Ectodermal cell (in vitro differentiated cells): Measurements from ENCODE around the gene RIGI. TPM values are rescaled to one million over a fixed set of nuclear protein-coding genes. Genes with fewer than 3 reads are reported as not detected.
A peak's percentile ranks its signal among the peaks of the same experiment; 100 is the strongest.

Source experiments
- H3K27ac ChIP-seq: 2 replicates; pipeline ENCODE4 v1.7.0; 2013; ENCODE audit warnings: mild to moderate bottlenecking, low read depth, low read length; ENCODE audit not compliant: insufficient read depth, poor library complexity, severe bottlenecking
- H3K27me3 ChIP-seq: 2 replicates; pipeline ENCODE4 v1.7.0; 2013; ENCODE audit warnings: mild to moderate bottlenecking, low read length; ENCODE audit not compliant: insufficient read depth, control insufficient read depth, poor library complexity, severe bottlenecking
- H3K36me3 ChIP-seq: one replicate; pipeline ENCODE4 v1.7.0; 2013; ENCODE audit warnings: low read length; ENCODE audit not compliant: control insufficient read depth, insufficient read depth
- H3K4me1 ChIP-seq: one replicate; pipeline ENCODE4 v1.7.0; 2013; ENCODE audit warnings: low read length; ENCODE audit not compliant: control insufficient read depth, insufficient read depth
- H3K4me3 ChIP-seq: 2 replicates; pipeline ENCODE4 v1.7.0; 2013; ENCODE audit warnings: low read depth, low read length, control low read depth; ENCODE audit not compliant: insufficient read depth
- H3K9me3 ChIP-seq: 2 replicates; pipeline ENCODE4 v1.7.0; 2013; ENCODE audit warnings: mild to moderate bottlenecking, low read length, moderate library complexity; ENCODE audit not compliant: control insufficient read depth
- WGBS, 2 experiments: methylation state at CpG; one replicate each; pipeline ENCODE4 v1.1.7; 2013; ENCODE audit warnings: missing lambda C conversion rate in 2 of 2; 5-methylcytosine and 5-hydroxymethylcytosine counted together
- polyA plus RNA-seq, 4 experiments: library from polyadenylated mRNA; stranded (reverse); fragments of 50-300 nt; gene quantifications; one replicate each; pipeline ENCODE4 v1.2.3, GENCODE V29; 2013

Gene RIGI
- 5.7 TPM for polyA plus RNA-seq (2013, experiment 1 of 4)
- 5.8 TPM for polyA plus RNA-seq (2013, experiment 2 of 4)
- 4.6 TPM for polyA plus RNA-seq (2013, experiment 3 of 4)
- 4.5 TPM for polyA plus RNA-seq (2013, experiment 4 of 4)

DNA sequence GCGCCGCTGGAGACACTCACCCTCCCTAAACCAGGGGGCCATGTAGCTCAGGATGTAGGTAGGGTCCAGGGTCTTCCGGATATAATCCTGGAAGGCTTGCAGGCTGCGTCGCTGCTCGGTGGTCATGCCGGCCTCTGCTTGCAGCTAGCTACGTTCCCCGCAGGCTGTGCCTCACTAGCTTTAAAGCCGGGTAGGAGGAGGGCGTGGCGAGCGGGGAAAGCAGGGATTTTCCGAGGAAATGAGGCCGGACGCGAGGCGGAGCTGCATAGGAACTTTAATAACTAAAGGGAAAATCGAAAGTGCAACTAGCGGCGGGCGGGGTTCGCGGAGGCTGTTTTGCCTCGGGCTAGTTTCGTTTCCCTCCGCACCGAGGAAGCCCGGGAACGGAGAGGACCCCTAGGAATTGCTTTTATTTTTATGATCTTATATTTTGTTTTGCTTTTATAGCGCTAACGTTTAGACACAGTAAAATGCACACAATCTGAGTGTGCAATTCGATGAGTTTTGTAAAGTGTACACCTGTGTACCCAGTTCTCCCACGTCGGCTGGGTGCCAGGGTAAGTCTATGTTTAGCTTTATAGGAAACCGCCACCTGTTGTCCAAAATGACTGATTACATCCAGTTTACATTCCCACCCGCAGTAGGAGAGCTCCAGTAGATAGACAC, at the start of gene RIGI:
Gene RIGI, minus strand, starts transcription at position 156 of the 666 bp plus-strand sequence. Its CDS starts 30 bp downstream, at position 126.
- H3K27me3 ChIP-seq: no peaks in the 10 kb centered on the region
- no peaks in the 10 kb centered on the region for H3K4me1 ChIP-seq
- peak within 1 kb of the TSS; percentile 53 for H3K4me3 ChIP-seq
- H3K9me3 ChIP-seq: peaks cover 3% of the 10 kb centered on the region
- H3K27ac ChIP-seq: no peak within 1 kb of the TSS
- no peaks in the 10 kb centered on the region for H3K36me3 ChIP-seq
- 1% methylated on average over 35 to 37 of the region's 37 CpGs for WGBS, 2 experiments

DNA sequence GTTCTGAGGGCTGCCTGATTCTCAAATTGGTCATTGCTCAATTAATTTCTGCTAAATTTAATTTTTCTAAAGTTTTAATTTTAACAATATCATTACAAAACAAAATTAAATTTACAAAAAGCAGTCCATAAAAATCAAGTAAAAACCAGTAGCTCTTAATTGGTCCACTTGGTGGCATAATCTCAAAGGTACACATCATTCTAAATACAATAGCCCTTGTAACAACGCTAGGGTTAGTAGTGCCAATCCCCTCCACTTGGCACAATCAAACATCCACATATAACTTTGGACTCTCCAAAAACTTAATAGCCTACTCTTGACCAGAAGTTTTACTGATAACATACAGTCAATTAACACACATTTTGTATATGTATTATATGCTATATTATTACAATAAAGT, 48.9 kb upstream of the RIGI start:
- 84 to 88% methylated on average over 1 of the region's 1 CpG for WGBS, 2 experiments
- Histone ChIP-seq H3K36me3 (no peaks in the 10 kb centered on the region), H3K4me1 (no peaks in the 10 kb centered on the region), H3K4me3 (no peak overlapping the region), H3K9me3 (no peaks in the 10 kb centered on the region), H3K27me3 (no peaks in the 10 kb centered on the region), H3K27ac (no peak overlapping the region)

DNA sequence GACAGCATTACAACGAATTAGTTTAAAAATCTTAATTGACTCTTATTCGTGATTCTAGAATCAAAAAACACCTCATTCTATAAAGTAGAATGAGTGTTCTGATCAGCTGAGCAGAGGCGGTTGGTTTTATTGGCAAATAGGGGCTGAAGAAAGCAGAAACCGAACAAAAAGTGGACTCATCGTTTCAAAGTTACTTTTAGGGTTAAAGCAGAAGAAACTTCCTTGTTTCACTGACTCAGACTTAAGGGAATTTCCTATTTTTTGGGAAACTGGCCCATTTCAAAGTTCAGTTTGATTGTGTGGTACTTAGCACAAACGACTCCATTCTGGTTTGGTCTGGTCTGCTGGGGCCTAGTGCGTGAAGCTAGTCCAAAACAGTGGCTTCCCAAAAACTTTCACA, 47.8 kb upstream of the RIGI start:
- H3K9me3 ChIP-seq: no peaks in the 10 kb centered on the region
- H3K4me3 ChIP-seq: no peak overlapping the region
- 97 to 98% methylated on average over 4 to 5 of the region's 7 CpGs for WGBS, 2 experiments
- no peaks in the 10 kb centered on the region for H3K27me3 ChIP-seq
- H3K27ac ChIP-seq: no peak overlapping the region
- no peaks in the 10 kb centered on the region for H3K36me3 ChIP-seq
- no peaks in the 10 kb centered on the region for H3K4me1 ChIP-seq

DNA sequence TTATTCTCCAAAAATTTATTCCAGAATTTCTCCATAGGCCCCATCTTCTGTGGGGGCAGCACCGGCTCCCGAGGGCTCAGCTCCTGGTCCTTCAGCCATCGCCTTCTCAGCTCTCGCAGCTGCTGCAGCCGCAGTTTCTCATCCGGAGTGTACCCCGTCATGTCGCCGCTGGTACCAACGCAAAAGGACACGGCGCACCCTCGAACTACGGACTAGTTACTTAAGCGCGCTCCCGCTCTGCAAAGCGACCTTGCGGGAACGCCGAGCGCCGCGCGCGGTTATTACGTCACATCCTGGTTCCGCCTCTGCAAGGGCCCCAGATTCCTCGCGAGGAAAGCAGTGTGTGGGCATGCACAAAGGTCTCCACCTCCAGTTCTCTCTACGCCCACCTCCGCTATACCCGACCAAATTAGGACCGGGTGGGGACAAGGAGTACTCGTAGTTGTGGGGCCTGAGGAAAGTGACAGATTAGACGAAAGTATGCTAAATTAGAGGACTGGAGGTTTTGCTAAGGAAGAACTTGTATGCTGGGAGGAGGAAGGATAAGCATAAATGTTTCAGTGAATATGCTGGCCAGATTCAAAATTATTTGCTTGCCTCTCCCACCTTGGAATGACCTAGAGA, 47.0 kb upstream of the RIGI start, which contains the start of gene NDUFB6:
Gene NDUFB6, minus strand, starts transcription at position 260 of the 624 bp plus-strand sequence. Its CDS starts 99 bp downstream, at position 161.
- WGBS, 2 experiments: 0 to 1% methylated on average over 36 of the region's 36 CpGs
- Histone ChIP-seq H3K4me3 (peak within 1 kb of the TSS; percentile 95), H3K27ac (peak within 1 kb of the TSS; percentile 70), H3K27me3 (no peaks in the 10 kb centered on the region), H3K4me1 (no peaks in the 10 kb centered on the region), H3K9me3 (no peaks in the 10 kb centered on the region), H3K36me3 (no peaks in the 10 kb centered on the region)

DNA sequence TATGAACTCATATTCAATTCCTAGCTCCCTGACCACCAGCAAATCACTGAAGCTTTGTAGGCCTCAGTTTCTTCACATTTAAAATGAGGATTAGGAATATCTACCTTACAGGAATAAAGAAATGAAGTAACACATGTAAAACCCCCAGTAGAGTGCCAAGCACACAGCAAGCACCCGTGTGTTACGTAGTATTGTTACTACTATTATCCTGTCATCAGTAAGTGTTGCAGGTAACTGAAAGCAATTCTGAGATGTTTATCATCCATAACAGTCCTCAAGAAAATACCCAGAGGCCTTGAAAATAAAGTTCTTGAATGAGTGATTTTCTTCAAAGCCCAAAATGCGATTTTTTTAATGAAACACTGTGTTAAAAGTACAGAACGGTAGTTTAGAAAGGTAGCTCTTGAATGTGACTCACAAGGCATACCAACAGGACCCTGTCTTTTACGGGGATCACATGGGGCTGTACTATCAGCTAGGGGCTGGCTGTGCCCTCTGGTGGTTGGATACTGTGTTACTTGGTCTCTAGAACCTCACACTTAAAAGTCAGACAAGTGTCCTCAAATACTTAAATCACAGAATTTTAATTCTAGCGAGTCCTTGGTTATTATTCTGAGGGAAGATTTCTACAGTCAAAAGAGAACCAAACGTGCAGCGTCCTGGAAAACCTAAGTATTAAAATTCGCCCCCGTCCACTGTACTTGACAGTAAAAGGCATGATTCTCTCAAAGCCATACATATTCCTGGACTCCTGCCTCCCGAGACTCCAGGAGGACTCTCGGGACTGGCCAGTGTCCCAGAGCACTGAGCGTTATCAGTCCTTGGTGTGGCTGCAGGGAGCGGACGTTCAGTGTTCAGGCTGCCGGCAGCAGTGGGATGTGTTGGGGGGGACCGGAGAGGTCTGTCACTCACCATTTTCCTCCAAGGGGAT, 46.2 kb upstream of the RIGI start:
- Histone ChIP-seq H3K4me3 (peak overlapping the region; percentile 95), H3K9me3 (no peaks in the 10 kb centered on the region), H3K27ac (peak overlapping the region; percentile 52), H3K4me1 (no peaks in the 10 kb centered on the region), H3K36me3 (no peaks in the 10 kb centered on the region), H3K27me3 (no peaks in the 10 kb centered on the region)
- 1 to 3% methylated on average over 15 to 17 of the region's 17 CpGs for WGBS, 2 experiments

DNA sequence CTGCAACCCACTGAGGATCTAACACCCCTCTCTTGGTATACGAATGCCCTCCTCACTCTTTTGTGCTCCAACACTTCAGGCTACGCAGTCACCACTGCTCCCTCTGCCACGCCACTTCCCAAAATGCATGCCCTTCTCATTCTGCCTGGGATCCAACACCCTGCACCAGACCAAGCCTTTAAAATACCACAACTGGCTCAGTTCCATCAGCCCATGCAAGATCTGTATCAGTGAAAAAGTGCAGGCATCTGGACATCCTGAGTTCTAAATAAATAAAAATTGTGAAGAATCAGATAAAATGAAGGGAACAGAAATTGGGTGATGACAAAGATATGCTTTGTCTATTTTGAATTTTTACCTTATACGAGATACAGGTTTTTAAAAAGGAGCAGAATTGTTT, 44.3 kb upstream of the RIGI start:
- Histone ChIP-seq H3K36me3 (peaks cover 10% of the 10 kb centered on the region), H3K4me3 (no peak overlapping the region), H3K9me3 (no peaks in the 10 kb centered on the region), H3K27me3 (no peaks in the 10 kb centered on the region), H3K27ac (no peak overlapping the region), H3K4me1 (no peaks in the 10 kb centered on the region)
- 93 to 95% methylated on average over 3 to 4 of the region's 4 CpGs for WGBS, 2 experiments

DNA sequence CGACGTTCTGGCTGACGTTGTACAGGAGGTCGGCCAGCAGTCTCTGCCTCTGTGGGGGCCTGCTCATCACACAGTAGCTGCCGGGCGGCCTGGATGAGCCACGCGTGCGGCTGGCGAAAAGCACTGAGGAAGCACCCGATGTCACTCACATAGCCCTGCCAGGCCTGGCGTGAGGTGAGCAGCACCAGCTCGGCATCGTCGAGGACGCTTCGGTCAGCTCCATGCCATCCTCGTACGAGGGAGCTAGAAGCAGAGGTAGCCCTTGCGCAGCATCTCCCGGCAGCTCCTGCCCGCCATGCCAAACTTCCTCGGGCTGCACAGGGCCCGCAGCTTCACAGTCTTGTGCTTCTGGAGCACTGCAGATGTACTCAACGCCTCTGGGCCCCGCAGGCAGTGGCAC, 40.8 kb upstream of the RIGI start:
- Histone ChIP-seq H3K4me1 (no peaks in the 10 kb centered on the region), H3K4me3 (no peak overlapping the region), H3K36me3 (peaks cover 10% of the 10 kb centered on the region), H3K27ac (no peak overlapping the region), H3K9me3 (no peaks in the 10 kb centered on the region), H3K27me3 (no peaks in the 10 kb centered on the region)
- 95 to 96% methylated on average over 26 of the region's 26 CpGs for WGBS, 2 experiments

DNA sequence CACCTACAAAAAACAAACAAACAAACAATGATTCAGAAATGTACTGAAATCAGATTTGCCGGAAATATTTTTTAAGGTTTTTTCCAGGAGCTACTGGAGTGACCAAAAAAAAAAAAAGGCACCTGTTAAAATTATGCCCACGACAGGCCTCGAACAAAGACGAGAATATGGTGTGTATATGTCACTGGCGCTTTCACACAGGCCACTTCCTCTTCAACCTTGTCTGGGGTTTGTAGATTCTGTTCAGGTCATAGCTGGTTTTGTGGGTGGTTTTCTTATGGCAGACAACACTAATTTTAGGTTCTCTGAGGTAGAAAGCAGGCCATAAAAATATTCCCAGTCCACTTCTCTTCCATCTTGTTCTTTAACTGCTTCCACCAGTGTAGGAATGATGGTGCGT, 40.0 kb upstream of the RIGI start:
- 98% methylated on average over 5 to 6 of the region's 6 CpGs for WGBS, 2 experiments

DNA sequence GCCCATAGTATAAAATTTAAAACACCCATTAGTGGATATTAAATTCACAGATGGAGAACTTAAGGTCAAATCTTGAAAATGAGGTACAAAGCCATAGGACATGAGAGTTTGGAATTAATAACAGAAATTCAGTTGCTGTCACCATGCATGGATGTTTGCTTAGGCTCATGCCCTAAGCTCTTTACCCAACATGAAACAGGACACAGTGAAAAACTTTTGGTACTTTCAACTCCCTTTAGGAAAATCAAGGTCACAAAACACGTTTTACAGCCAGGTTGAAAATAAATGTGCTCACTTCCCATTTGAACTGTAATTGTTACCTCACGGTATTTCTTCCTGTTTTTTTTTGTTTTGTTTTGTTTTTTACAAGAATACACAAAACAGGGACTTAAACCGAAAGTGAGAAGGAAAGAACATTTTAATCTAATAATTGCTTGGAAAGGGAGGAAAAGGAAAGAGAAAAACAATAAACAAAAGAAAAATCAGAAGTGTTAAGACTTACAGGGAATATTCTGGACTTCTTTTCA, 32.5 kb upstream of the RIGI start:
- Histone ChIP-seq H3K36me3 (no peaks in the 10 kb centered on the region), H3K9me3 (no peaks in the 10 kb centered on the region), H3K4me1 (no peaks in the 10 kb centered on the region), H3K27me3 (no peaks in the 10 kb centered on the region), H3K27ac (no peak overlapping the region), H3K4me3 (no peak overlapping the region)
- WGBS, 2 experiments: 94 to 97% methylated on average over 2 of the region's 3 CpGs

More for the DNA sequence above, 40.0 kb upstream of the RIGI start:
- no peaks in the 10 kb centered on the region for H3K4me1 ChIP-seq
- peaks cover 10% of the 10 kb centered on the region for H3K36me3 ChIP-seq
- no peak overlapping the region for H3K4me3 ChIP-seq
- H3K9me3 ChIP-seq: no peaks in the 10 kb centered on the region
- no peak overlapping the region for H3K27ac ChIP-seq
- H3K27me3 ChIP-seq: no peaks in the 10 kb centered on the region
